HepG2 (cell line): Measurements from ENCODE around the gene CNTN5. TPM values are rescaled to one million over a fixed set of nuclear protein-coding genes. Genes with fewer than 3 reads are reported as not detected.

Experiments used
- ATAC-seq: fragments of 200-7000 bp; cut with Tn5 transposase; 3 replicates; pipeline ENCODE4 v1.9.1; 2020; ENCODE audit warnings: mild to moderate bottlenecking, moderate library complexity
- BruUV-seq: library from RNA; stranded (reverse); fragments of 400-500 nt; replicated peaks from 2 replicates; lab custom pipeline; 2021; lab: Mats Ljungman, UMichigan
- CTCF ChIA-PET: fragments of 300-600 bp; formaldehyde crosslinking; extraction: SDS; loops from one replicate; lab custom pipeline; 2021; ENCODE audit warnings: low total read pairs, inconsistent platforms, low intra/inter-chr PET ratio; lab: Yijun Ruan, JAX
- POLR2A ChIA-PET: fragments of 350-600 bp; sonication (Branson Sonifier 250); formaldehyde crosslinking; loops from one replicate; lab custom pipeline; 2020; ENCODE audit warnings: antibody characterized with exemption, inconsistent platforms; lab: Yijun Ruan, JAX
- DNase-seq: peaks from one replicate; pipeline ENCODE4 v3.0.0-alpha.2; 2015; ENCODE audit warnings: low spot score
- FAIRE-seq: peaks from 3 replicates; lab custom pipeline; 2011; peaks lifted over from hg19 to GRCh38; lab: Jason Lieb, UNC
- H2AFZ ChIP-seq: one replicate; pipeline ENCODE4 v1.6.1; 2011; ENCODE audit warnings: low read length, inconsistent platforms
- H3K27ac ChIP-seq: fragments of 300-600 bp; 3 replicates; pipeline ENCODE4 v1.8.0; 2011; ENCODE audit warnings: mixed run types, mild to moderate bottlenecking, mixed read lengths, low read length, inconsistent platforms; ENCODE audit not compliant: insufficient read depth; ENCODE audit errors: extremely low read length
- H3K27me3 ChIP-seq, 2 experiments: fragments of 200-600 bp in 1 of 2; 2 replicates in 1 of 2; 3 replicates in 1 of 2; pipeline versions ENCODE4 v1.6.0 to v1.8.0; 2011; ENCODE audit warnings: low read length in 2 of 2, mild to moderate bottlenecking in 2 of 2, moderate library complexity in 2 of 2, inconsistent platforms in 1 of 2; ENCODE audit not compliant: insufficient read depth in 2 of 2, control insufficient read depth in 1 of 2
- H3K36me3 ChIP-seq, 2 experiments: fragments of 200-600 bp in 1 of 2; replicated peaks in 1 of 2; 2 replicates in 1 of 2; 3 replicates in 1 of 2; pipeline versions ENCODE4 v1.5.1 to v1.8.0; 2011; ENCODE audit warnings: low read length in 2 of 2, inconsistent platforms in 1 of 2; ENCODE audit not compliant: insufficient read depth in 2 of 2, control insufficient read depth in 1 of 2
- H3K4me1 ChIP-seq: 2 replicates; pipeline ENCODE4 v1.5.1; 2012; ENCODE audit warnings: low read length, inconsistent platforms; ENCODE audit not compliant: insufficient read depth
- H3K4me2 ChIP-seq: 2 replicates; pipeline ENCODE4 v1.6.0; 2011; ENCODE audit warnings: low read depth, low read length, inconsistent platforms
- H3K4me3 ChIP-seq, 3 experiments: fragments of 200-600 bp in 1 of 3; sonication (generic), shearing (Covaris generic) in 1 of 3; replicated peaks in 1 of 3; 2 replicates each; pipeline ENCODE4 v1.5.1; 2011 to 2016; ENCODE audit warnings: low read length in 3 of 3, inconsistent platforms in 2 of 3, low read depth in 2 of 3, mild to moderate bottlenecking in 2 of 3, control low read depth in 1 of 3, mixed read lengths in 1 of 3; ENCODE audit not compliant: insufficient read depth in 1 of 3
- H3K79me2 ChIP-seq: one replicate; pipeline ENCODE4 v1.6.1; 2011; ENCODE audit warnings: low read length, inconsistent platforms; ENCODE audit not compliant: insufficient read depth
- H3K9ac ChIP-seq: 2 replicates; pipeline ENCODE4 v1.6.0; 2011; ENCODE audit warnings: mild to moderate bottlenecking, low read depth, low read length, inconsistent platforms; ENCODE audit not compliant: insufficient read depth
- H3K9me3 ChIP-seq: 2 replicates; pipeline ENCODE4 v1.5.1; 2012; ENCODE audit warnings: mild to moderate bottlenecking, low read length
- H4K20me1 ChIP-seq: 2 replicates; pipeline ENCODE4 v1.6.0; 2011; ENCODE audit warnings: inconsistent platforms, mild to moderate bottlenecking, low read length, moderate library complexity; ENCODE audit not compliant: insufficient read depth
- KLF6 ChIP-seq: IDR thresholded peaks from 2 replicates; pipeline ENCODE4 v1.8.0; 2016; ENCODE audit warnings: missing biosample characterization, missing genetic modification reagents
- MIER2 ChIP-seq: IDR thresholded peaks from 2 replicates; pipeline ENCODE4 v1.6.1; 2016; ENCODE audit warnings: missing biosample characterization, missing genetic modification reagents
- MLXIP ChIP-seq: sonication (generic); formaldehyde crosslinking; IDR thresholded peaks from 2 replicates; pipeline ENCODE4 v1.9.0; 2021; ENCODE audit warnings: missing genetic modification reagents, borderline replicate concordance
- SIX4 ChIP-seq: sonication (generic); formaldehyde crosslinking; IDR thresholded peaks from 2 replicates; pipeline ENCODE4 v1.4.0; 2020; ENCODE audit warnings: missing genetic modification reagents
- ZMYM3 ChIP-seq: sonication (generic); formaldehyde crosslinking; IDR thresholded peaks from 2 replicates; pipeline ENCODE4 v1.5.1; 2020; ENCODE audit warnings: mild to moderate bottlenecking, missing genetic modification reagents
- ZNF414 ChIP-seq: sonication (generic); formaldehyde crosslinking; IDR thresholded peaks from 2 replicates; pipeline ENCODE4 v1.5.0; 2020; ENCODE audit warnings: missing genetic modification reagents
- in situ Hi-C: cut with HindIII; loops from 2 replicates; pipeline ENCODE4 v1.10.0; 2017; ENCODE audit warnings: low pct_unique_long_range_greater_than_20kb; ENCODE audit not compliant: extremely low pct_ligation_motif_present
- intact Hi-C: fragments of 100-400 bp; cut with micrococcal nuclease; formaldehyde crosslinking; loops from one replicate; pipeline ENCODE4 v1.10.0; 2022; ENCODE audit not compliant: unreplicated experiment
- polyA plus RNA-seq, 8 experiments: library from polyadenylated mRNA; depleted of rRNA in 3 of 8; stranded (reverse) in 7 of 8; unstranded in 1 of 8; fragments of >200 nt; fragmentation: Illumina TruSeq in 4 of 8; extraction: Trizol in 4 of 8; gene quantifications; 2 replicates each; pipeline versions ENCODE4 v1.2.1 to v1.2.3, GENCODE V29; 2011 to 2016; ENCODE audit warnings: low read depth in 4 of 8, missing spikeins in 1 of 8, mixed read lengths in 1 of 8; ENCODE audit not compliant: insufficient read depth in 1 of 8
- total RNA-seq, 5 experiments: library from RNA; depleted of rRNA; stranded (reverse); fragments of >200 nt; fragmentation: Illumina TruSeq; extraction: Trizol; gene quantifications; 2 replicates each; pipeline ENCODE4 v1.2.3, GENCODE V29; 2016; ENCODE audit warnings: low read depth in 1 of 5
- TF ChIP-seq, protein P1 (sequence below): sonication (generic); formaldehyde crosslinking; IDR thresholded peaks from 2 replicates; pipeline ENCODE4 v1.5.1; 2020; ENCODE audit warnings: mild to moderate bottlenecking, missing genetic modification reagents
- TF ChIP-seq, protein P2 (sequence below): sonication (generic); formaldehyde crosslinking; IDR thresholded peaks from 2 replicates; pipeline ENCODE4 v1.5.0; 2020; ENCODE audit warnings: mild to moderate bottlenecking, missing genetic modification reagents, borderline replicate concordance
- TF ChIP-seq, protein P3 (sequence below): sonication (generic); formaldehyde crosslinking; conservative IDR thresholded peaks from 2 replicates; pipeline ENCODE4 v1.4.0; 2020; ENCODE audit warnings: missing genetic modification reagents

The CNTN5 gene
- total and polyA plus RNA-seq, 2 of the 13 experiments (the other 11 are each of a cell fraction or from before 2014, with no cell fraction given): not detected

- Histone ChIP-seq H3K4me1 (no peaks in the 10 kb centered on the region), H3K27me3 (no peaks in the 10 kb centered on the region), H3K4me2 (no peak overlapping the region), H3K9ac (no peak overlapping the region), H3K36me3 (no peaks in the 10 kb centered on the region), H3K27ac (no peak overlapping the region), H4K20me1 (no peaks in the 10 kb centered on the region), H2AFZ (no peak overlapping the region), H3K4me3 (no peak overlapping the region), H3K79me2 (no peaks in the 10 kb centered on the region), H3K9me3 (no peaks in the 10 kb centered on the region)
- no TSS peak for BruUV-seq
- ATAC-seq (no peak), DNase-seq (no peak), FAIRE-seq (no peak)
- intact Hi-C loops: no loop called here
- ChIA-PET CTCF (no interaction called here), POLR2A (no interaction called here)
- in situ Hi-C loops: no loop called here
- TF ChIP-seq ZNF414 (CRISPR knock-in tag) (no peak), SIX4 (CRISPR knock-in tag) (no peak), MLXIP (CRISPR knock-in tag) (no peak), MIER2 (CRISPR knock-in tag) (no peak), KLF6 (CRISPR knock-in tag) (no peak), ZMYM3 (CRISPR knock-in tag) (no peak)
- TF ChIP-seq, protein P1, sequence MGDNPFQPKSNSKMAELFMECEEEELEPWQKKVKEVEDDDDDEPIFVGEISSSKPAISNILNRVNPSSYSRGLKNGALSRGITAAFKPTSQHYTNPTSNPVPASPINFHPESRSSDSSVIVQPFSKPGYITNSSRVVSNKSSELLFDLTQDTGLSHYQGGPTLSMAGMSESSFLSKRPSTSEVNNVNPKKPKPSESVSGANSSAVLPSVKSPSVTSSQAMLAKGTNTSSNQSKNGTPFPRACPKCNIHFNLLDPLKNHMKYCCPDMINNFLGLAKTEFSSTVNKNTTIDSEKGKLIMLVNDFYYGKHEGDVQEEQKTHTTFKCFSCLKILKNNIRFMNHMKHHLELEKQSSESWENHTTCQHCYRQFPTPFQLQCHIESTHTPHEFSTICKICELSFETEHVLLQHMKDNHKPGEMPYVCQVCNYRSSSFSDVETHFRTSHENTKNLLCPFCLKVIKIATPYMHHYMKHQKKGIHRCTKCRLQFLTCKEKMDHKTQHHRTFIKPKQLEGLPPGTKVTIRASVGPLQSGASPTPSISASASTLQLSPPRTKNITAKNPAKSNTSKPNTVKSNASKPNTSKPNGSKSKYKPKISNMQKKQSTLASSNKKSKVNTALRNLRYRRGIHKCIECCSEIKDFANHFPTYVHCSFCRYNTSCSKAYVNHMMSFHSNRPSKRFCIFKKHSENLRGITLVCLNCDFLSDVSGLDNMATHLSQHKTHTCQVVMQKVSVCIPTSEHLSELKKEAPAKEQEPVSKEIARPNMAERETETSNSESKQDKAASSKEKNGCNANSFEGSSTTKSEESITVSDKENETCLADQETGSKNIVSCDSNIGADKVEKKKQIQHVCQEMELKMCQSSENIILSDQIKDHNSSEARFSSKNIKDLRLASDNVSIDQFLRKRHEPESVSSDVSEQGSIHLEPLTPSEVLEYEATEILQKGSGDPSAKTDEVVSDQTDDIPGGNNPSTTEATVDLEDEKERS: no peak
- TF ChIP-seq, protein P2, sequence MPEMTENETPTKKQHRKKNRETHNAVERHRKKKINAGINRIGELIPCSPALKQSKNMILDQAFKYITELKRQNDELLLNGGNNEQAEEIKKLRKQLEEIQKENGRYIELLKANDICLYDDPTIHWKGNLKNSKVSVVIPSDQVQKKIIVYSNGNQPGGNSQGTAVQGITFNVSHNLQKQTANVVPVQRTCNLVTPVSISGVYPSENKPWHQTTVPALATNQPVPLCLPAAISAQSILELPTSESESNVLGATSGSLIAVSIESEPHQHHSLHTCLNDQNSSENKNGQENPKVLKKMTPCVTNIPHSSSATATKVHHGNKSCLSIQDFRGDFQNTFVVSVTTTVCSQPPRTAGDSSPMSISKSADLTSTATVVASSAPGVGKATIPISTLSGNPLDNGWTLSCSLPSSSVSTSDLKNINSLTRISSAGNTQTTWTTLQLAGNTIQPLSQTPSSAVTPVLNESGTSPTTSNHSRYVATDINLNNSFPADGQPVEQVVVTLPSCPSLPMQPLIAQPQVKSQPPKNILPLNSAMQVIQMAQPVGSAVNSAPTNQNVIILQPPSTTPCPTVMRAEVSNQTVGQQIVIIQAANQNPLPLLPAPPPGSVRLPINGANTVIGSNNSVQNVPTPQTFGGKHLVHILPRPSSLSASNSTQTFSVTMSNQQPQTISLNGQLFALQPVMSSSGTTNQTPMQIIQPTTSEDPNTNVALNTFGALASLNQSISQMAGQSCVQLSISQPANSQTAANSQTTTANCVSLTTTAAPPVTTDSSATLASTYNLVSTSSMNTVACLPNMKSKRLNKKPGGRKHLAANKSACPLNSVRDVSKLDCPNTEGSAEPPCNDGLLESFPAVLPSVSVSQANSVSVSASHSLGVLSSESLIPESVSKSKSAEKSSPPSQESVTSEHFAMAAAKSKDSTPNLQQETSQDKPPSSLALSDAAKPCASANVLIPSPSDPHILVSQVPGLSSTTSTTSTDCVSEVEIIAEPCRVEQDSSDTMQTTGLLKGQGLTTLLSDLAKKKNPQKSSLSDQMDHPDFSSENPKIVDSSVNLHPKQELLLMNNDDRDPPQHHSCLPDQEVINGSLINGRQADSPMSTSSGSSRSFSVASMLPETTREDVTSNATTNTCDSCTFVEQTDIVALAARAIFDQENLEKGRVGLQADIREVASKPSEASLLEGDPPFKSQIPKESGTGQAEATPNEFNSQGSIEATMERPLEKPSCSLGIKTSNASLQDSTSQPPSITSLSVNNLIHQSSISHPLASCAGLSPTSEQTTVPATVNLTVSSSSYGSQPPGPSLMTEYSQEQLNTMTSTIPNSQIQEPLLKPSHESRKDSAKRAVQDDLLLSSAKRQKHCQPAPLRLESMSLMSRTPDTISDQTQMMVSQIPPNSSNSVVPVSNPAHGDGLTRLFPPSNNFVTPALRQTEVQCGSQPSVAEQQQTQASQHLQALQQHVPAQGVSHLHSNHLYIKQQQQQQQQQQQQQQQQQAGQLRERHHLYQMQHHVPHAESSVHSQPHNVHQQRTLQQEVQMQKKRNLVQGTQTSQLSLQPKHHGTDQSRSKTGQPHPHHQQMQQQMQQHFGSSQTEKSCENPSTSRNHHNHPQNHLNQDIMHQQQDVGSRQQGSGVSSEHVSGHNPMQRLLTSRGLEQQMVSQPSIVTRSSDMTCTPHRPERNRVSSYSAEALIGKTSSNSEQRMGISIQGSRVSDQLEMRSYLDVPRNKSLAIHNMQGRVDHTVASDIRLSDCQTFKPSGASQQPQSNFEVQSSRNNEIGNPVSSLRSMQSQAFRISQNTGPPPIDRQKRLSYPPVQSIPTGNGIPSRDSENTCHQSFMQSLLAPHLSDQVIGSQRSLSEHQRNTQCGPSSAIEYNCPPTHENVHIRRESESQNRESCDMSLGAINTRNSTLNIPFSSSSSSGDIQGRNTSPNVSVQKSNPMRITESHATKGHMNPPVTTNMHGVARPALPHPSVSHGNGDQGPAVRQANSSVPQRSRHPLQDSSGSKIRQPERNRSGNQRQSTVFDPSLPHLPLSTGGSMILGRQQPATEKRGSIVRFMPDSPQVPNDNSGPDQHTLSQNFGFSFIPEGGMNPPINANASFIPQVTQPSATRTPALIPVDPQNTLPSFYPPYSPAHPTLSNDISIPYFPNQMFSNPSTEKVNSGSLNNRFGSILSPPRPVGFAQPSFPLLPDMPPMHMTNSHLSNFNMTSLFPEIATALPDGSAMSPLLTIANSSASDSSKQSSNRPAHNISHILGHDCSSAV (CRISPR knock-in tag): no peak
- TF ChIP-seq, protein P3, sequence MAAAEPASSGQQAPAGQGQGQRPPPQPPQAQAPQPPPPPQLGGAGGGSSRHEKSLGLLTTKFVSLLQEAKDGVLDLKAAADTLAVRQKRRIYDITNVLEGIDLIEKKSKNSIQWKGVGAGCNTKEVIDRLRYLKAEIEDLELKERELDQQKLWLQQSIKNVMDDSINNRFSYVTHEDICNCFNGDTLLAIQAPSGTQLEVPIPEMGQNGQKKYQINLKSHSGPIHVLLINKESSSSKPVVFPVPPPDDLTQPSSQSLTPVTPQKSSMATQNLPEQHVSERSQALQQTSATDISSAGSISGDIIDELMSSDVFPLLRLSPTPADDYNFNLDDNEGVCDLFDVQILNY (CRISPR knock-in tag): no peak
These were observed 163.4 kb downstream of the CNTN5 start for GRCh38 chr11:99184146-99184545.
